ENCODE results near the gene ARHGEF16.

Gene ARHGEF16

DNA sequence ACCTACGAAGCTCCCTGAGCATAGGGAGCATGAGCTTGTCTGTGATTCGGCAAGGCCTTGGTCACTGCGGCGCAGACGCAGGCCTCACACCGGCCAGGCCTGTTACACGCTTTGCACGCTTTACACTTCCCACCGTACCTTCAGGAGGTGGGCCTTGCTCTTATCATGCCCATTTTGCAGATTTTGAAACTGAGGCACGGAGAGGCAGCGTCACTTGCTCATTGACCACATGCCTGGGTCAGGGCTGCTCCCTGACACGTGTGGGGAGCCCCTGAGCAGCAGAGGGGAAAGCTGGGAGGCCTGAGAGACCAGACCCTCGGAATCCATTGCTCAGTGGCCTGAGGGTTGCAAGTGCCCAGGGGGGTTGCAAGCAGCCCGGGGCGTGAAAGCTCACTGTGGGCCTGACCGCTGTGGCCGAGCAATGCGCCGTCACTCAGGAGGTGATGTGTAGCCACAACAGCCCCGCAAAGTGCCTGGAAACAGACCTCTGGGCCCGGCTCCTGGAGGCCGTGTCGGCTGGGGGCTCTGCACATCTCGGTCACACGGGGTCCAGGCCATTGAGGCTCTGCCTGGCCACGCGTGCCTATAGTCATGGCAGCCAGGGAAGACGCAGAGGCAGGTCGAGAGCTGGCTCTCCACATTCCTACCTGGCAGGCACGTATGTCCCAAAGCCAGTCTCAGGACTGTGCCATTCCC lies 6.9 kb downstream of the ARHGEF16 start:
- no peak for DNase-seq (ENCODE audit: low read depth)
- no peak overlapping the region for H3K4me3 ChIP-seq (ENCODE audit: low read depth, low read length)
- TF ChIP-seq, protein P1, sequence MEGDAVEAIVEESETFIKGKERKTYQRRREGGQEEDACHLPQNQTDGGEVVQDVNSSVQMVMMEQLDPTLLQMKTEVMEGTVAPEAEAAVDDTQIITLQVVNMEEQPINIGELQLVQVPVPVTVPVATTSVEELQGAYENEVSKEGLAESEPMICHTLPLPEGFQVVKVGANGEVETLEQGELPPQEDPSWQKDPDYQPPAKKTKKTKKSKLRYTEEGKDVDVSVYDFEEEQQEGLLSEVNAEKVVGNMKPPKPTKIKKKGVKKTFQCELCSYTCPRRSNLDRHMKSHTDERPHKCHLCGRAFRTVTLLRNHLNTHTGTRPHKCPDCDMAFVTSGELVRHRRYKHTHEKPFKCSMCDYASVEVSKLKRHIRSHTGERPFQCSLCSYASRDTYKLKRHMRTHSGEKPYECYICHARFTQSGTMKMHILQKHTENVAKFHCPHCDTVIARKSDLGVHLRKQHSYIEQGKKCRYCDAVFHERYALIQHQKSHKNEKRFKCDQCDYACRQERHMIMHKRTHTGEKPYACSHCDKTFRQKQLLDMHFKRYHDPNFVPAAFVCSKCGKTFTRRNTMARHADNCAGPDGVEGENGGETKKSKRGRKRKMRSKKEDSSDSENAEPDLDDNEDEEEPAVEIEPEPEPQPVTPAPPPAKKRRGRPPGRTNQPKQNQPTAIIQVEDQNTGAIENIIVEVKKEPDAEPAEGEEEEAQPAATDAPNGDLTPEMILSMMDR (conservative IDR thresholded peaks at IDR 0.05; ENCODE audit: low read depth, low read length), result no peak

DNA sequence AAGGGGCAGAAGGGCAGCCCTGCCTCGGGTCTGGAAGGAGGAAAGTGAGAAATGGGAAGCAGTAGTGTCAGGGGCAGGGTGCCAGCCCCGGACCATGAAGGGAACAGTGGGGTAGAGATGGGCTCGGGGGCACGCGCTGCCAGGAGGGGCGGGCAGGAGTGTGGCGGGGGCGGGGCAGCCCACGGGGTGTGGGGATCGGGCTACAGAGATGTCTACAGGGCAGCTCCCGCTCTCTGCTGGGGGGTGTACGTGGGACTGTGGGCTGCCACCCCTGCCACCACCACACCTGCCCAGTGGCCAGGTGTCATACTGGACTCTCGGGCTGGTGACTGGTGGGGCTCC lies 7.4 kb downstream of the ARHGEF16 start:
- no peak for DNase-seq (ENCODE audit: low read depth)
- TF ChIP-seq, protein P1 (conservative IDR thresholded peaks at IDR 0.05; ENCODE audit: low read depth, low read length), result no peak
- no peak overlapping the region for H3K4me3 ChIP-seq (ENCODE audit: low read depth, low read length)

DNA sequence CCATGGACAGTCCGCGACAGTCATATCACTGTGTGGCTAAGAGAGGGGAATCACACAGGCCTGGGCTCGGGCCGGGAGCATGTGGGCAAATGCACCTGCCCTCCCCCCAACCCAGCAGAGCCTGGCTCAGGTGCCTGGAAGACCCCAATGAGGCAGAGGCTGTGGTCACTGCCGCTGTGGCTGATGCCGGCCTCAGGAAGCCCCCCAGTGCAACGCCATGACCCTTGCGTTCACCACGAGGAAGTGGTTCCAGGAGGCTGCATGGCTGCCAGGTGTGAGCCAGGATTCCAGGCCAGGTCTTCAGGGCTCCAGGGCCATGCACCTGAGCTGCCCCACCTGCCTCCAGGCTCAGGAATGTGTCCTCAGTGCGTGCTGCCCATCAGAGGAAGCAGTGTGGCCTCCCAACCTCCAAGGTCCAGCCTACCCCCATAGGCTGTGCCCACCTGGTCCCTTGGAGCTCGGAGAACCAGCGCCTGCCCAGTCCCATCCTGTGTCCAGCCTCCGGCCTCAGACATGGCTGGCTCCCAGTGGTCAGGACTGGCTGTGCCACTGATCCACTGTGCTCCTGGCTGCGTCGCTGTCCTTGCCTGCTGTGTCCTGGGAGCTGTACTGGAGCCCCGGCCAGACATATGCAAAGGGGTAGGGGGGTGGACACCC lies 8.0 kb downstream of the ARHGEF16 start:
- H3K4me3 ChIP-seq (ENCODE audit: low read depth, low read length), result no peak overlapping the region
- TF ChIP-seq, protein P1 (conservative IDR thresholded peaks at IDR 0.05; ENCODE audit: low read depth, low read length), result no peak
- DNase-seq (ENCODE audit: low read depth), result no peak

- TF ChIP-seq, protein P1 (conservative IDR thresholded peaks at IDR 0.05; ENCODE audit: low read depth, low read length), result no peak
- H3K4me3 ChIP-seq (ENCODE audit: low read depth, low read length), result no peak overlapping the region
- DNase-seq (ENCODE audit: low read depth), result no peak
Observed at GRCh38 chr1:3463013-3463385, 8.5 kb downstream of the ARHGEF16 start.

GRCh38 chr1:3463408-3463863 lies 9.0 kb downstream of the ARHGEF16 start:
- no peak for DNase-seq (ENCODE audit: low read depth)
- H3K4me3 ChIP-seq (ENCODE audit: low read depth, low read length), result no peak overlapping the region
- TF ChIP-seq, protein P1 (conservative IDR thresholded peaks at IDR 0.05; ENCODE audit: low read depth, low read length), result no peak

- TF ChIP-seq, protein P1 (conservative IDR thresholded peaks at IDR 0.05; ENCODE audit: low read depth, low read length), result no peak
- DNase-seq (ENCODE audit: low read depth), result no peak
- no peak overlapping the region for H3K4me3 ChIP-seq (ENCODE audit: low read depth, low read length)
Observed at GRCh38 chr1:3463891-3464648, 9.6 kb downstream of the ARHGEF16 start.

Data from choroid plexus epithelial cell (primary cell).